SK-N-SH (cell line): ENCODE measurements around the gene UBE2L6. TPM values are rescaled to one million over a fixed set of nuclear protein-coding genes. Genes with fewer than 3 reads are reported as not detected.

ENCODE experiments used
- CTCF ChIA-PET: fragments of 300-600, 350-600 bp; formaldehyde crosslinking; extraction: SDS; loops from one replicate; lab custom pipeline; 2021; lab: Yijun Ruan, JAX
- POLR2A ChIA-PET: fragments of 350-600 bp; sonication (Branson Sonifier 250); formaldehyde crosslinking; extraction: SDS; loops from one replicate; lab custom pipeline; 2020; ENCODE audit warnings: antibody characterized with exemption, inconsistent platforms; lab: Yijun Ruan, JAX
- DNase-seq: peaks from one replicate; pipeline ENCODE4 v3.0.0; 2012
- H2AFZ ChIP-seq: fragments of 200-600 bp; sonication (generic); 2 replicates; pipeline ENCODE4 v1.8.1; 2016; ENCODE audit warnings: antibody characterized with exemption, mild to moderate bottlenecking, low read depth
- H3F3A ChIP-seq: fragments of 200-600 bp; sonication (generic); replicated peaks from 2 replicates; pipeline ENCODE3; 2016; ENCODE audit warnings: antibody characterized with exemption, mild to moderate bottlenecking; ENCODE audit not compliant: insufficient read depth
- H3K27ac ChIP-seq, 2 experiments: fragments of 200-500 bp in 1 of 2; fragments of 200-600 bp in 1 of 2; sonication (Bioruptor generic) in 1 of 2; sonication (generic), shearing (Covaris generic) in 1 of 2; 2 replicates each; pipeline versions ENCODE4 v1.5.1 to v1.6.1; 2014 to 2016; ENCODE audit warnings: low read depth in 2 of 2, inconsistent platforms in 1 of 2, low read length in 1 of 2, mild to moderate bottlenecking in 1 of 2, mixed read lengths in 1 of 2
- H3K27me3 ChIP-seq: fragments of 200-600 bp; sonication (generic), shearing (Covaris generic); 2 replicates; pipeline ENCODE4 v1.6.1; 2016; ENCODE audit warnings: mixed run types; ENCODE audit not compliant: insufficient read depth
- H3K36me3 ChIP-seq, 2 experiments: fragments of 200-500 bp in 1 of 2; fragments of 200-600 bp in 1 of 2; sonication (Bioruptor generic) in 1 of 2; sonication (generic) in 1 of 2; replicated peaks in 1 of 2; 2 replicates each; pipeline versions ENCODE3 to v1.5.1; 2014 to 2016; ENCODE audit warnings: low read length in 1 of 2, mild to moderate bottlenecking in 1 of 2; ENCODE audit not compliant: insufficient read depth in 2 of 2, control insufficient read depth in 1 of 2
- H3K4me1 ChIP-seq, 2 experiments: fragments of 200-500 bp in 1 of 2; fragments of 200-600 bp in 1 of 2; sonication (Bioruptor generic) in 1 of 2; sonication (generic), shearing (Covaris generic) in 1 of 2; 2 replicates each; pipeline versions ENCODE4 v1.5.1 to v1.6.1; 2014 to 2016; ENCODE audit warnings: low read depth in 1 of 2, low read length in 1 of 2, mixed run types in 1 of 2; ENCODE audit not compliant: insufficient read depth in 2 of 2, control insufficient read depth in 1 of 2
- H3K4me2 ChIP-seq: fragments of 200-600 bp; sonication (generic), shearing (Covaris generic); 2 replicates; pipeline ENCODE4 v1.6.1; 2017; ENCODE audit warnings: mixed run types
- H3K4me3 ChIP-seq, 2 experiments: fragments of 200-500 bp in 1 of 2; fragments of 200-600 bp in 1 of 2; sonication (Bioruptor generic) in 1 of 2; sonication (generic), shearing (Covaris generic) in 1 of 2; 2 replicates each; pipeline versions ENCODE4 v1.5.1 to v1.8.1; 2014 to 2016; ENCODE audit warnings: low read depth in 2 of 2, inconsistent platforms in 1 of 2, low read length in 1 of 2, mild to moderate bottlenecking in 1 of 2, mixed read lengths in 1 of 2, moderate library complexity in 1 of 2
- H3K79me2 ChIP-seq: fragments of 200-600 bp; sonication (generic); 2 replicates; pipeline ENCODE4 v1.8.1; 2017; ENCODE audit warnings: mild to moderate bottlenecking; ENCODE audit not compliant: insufficient read depth
- H3K9ac ChIP-seq: fragments of 200-600 bp; sonication (generic); 2 replicates; pipeline ENCODE4 v1.6.1; 2017; ENCODE audit warnings: mixed run types
- H3K9me2 ChIP-seq: fragments of 200-600 bp; sonication (generic); 2 replicates; pipeline ENCODE4 v1.6.1; 2017; ENCODE audit warnings: mixed run types
- H3K9me3 ChIP-seq: fragments of 200-600 bp; sonication (generic); 2 replicates; pipeline ENCODE4 v1.6.1; 2017; ENCODE audit warnings: mixed run types, mild to moderate bottlenecking, moderate library complexity
- H4K20me1 ChIP-seq: fragments of 200-600 bp; sonication (generic); 2 replicates; pipeline ENCODE4 v1.6.1; 2017; ENCODE audit warnings: mild to moderate bottlenecking, mixed run types; ENCODE audit not compliant: insufficient read depth
- EP300 ChIP-seq, 2 experiments: IDR thresholded peaks; 2 replicates each; pipeline versions ENCODE4 v1.4.0 to v1.6.1; 2012; ENCODE audit warnings: borderline replicate concordance in 1 of 2, low read depth in 1 of 2, low read length in 1 of 2
- FOSL2 ChIP-seq: IDR thresholded peaks from 2 replicates; pipeline ENCODE4 v1.4.0; 2012; ENCODE audit warnings: low read depth, mild to moderate bottlenecking, moderate library complexity, borderline replicate concordance
- MEF2A ChIP-seq: IDR thresholded peaks from 2 replicates; pipeline ENCODE4 v1.4.0; 2012; ENCODE audit warnings: low read depth, borderline replicate concordance
- RAD21 ChIP-seq: IDR thresholded peaks from 2 replicates; pipeline ENCODE4 v1.6.1; 2012; ENCODE audit warnings: mild to moderate bottlenecking, low read length
- SIN3A ChIP-seq: IDR thresholded peaks from 2 replicates; pipeline ENCODE4 v1.6.1; 2012; ENCODE audit warnings: low read depth, mild to moderate bottlenecking, low read length, moderate library complexity, borderline replicate concordance
- YY1 ChIP-seq: IDR thresholded peaks from 2 replicates; pipeline ENCODE4 v1.4.0; 2012; ENCODE audit warnings: low read depth, mild to moderate bottlenecking
- WGBS: methylation state at CpG from one replicate; pipeline ENCODE4 v1.1.6; 2017; ENCODE audit warnings: low lambda C conversion rate; 5-methylcytosine and 5-hydroxymethylcytosine counted together
- polyA plus RNA-seq, 3 experiments: library from polyadenylated mRNA; depleted of rRNA; stranded (reverse); fragments of >200 nt; gene quantifications; 2 replicates each; pipeline ENCODE4 v1.2.3, GENCODE V29; 2012
- TF ChIP-seq, protein P1 (sequence below): fragments of 150-350 bp; IDR thresholded peaks from 2 replicates; pipeline ENCODE4 v1.6.1; 2016; ENCODE audit warnings: mild to moderate bottlenecking, low read depth, low read length
- TF ChIP-seq, protein P2 (sequence below): fragments of 200-600 bp; sonication (generic); IDR thresholded peaks from 2 replicates; pipeline ENCODE4 v1.6.1; 2017; ENCODE audit warnings: antibody characterized with exemption, mild to moderate bottlenecking, moderate library complexity
- TF ChIP-seq, protein P3 (sequence below): IDR thresholded peaks from 2 replicates; pipeline ENCODE4 v1.6.1; 2012; ENCODE audit warnings: mild to moderate bottlenecking, low read depth, low read length, moderate library complexity

Gene UBE2L6
- polyA plus RNA-seq, 1 of the 3 experiments (the other 2 are of a cell fraction), result 77.0 TPM

DNA sequence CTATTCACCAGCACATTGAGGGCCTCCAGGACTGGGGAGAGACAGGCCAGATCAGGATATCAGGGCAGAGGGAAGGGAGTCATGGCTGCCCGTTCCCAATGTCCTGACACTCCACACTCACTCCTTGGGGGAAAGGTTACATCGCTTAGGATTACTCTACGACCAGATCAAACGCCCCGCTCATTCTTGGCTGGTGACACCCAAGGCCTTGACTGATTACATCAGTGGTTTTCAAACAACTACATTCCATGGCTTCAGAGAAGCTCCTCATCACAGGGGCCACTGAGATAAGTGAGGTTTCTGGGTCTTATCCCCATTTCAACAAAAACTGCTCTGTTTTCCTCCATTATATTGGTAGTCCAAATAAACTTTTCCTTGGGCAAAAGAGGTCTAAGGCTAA lies 15.0 kb downstream of the UBE2L6 start:
- Histone ChIP-seq H2AFZ (no peak overlapping the region), H3K4me1 (no peaks in the 10 kb centered on the region), H3K27me3 (no peaks in the 10 kb centered on the region), H3K9ac (no peak overlapping the region), H3K79me2 (no peaks in the 10 kb centered on the region), H3K4me2 (no peak overlapping the region), H3K36me3 (peaks cover 14 to 44% of the 10 kb centered on the region in 2 experiments), H4K20me1 (no peaks in the 10 kb centered on the region), H3K4me3 (no peak overlapping the region), H3K9me2 (no peaks in the 10 kb centered on the region), H3K9me3 (no peaks in the 10 kb centered on the region), H3F3A (no peaks in the 10 kb centered on the region), H3K27ac (no peak overlapping the region)
- DNase-seq, result no peak
- ChIA-PET POLR2A (interaction anchor here (0.5 kb wide), 1 partner anchor 51 kb away, joined by 4 read pairs; no protein-coding TSS in a partner anchor), CTCF (interaction anchor here (1.4 to 7.6 kb wide), 2 partner anchors 16 to 92 kb away, joined by 6 to 36 read pairs; partner anchors contain the start of gene UBE2L6)
- WGBS, result 80% methylated on average over 5 of the region's 5 CpGs
- TF ChIP-seq, protein P1, sequence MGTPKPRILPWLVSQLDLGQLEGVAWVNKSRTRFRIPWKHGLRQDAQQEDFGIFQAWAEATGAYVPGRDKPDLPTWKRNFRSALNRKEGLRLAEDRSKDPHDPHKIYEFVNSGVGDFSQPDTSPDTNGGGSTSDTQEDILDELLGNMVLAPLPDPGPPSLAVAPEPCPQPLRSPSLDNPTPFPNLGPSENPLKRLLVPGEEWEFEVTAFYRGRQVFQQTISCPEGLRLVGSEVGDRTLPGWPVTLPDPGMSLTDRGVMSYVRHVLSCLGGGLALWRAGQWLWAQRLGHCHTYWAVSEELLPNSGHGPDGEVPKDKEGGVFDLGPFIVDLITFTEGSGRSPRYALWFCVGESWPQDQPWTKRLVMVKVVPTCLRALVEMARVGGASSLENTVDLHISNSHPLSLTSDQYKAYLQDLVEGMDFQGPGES, result no peak
- TF ChIP-seq EP300 (IDR thresholded peaks at IDR 0.05; ENCODE audit: borderline replicate concordance in 1 of 2, low read depth in 1 of 2, low read length in 1 of 2) (no peak), FOSL2 (no peak), SIN3A (no peak)
- TF ChIP-seq, protein P2, sequence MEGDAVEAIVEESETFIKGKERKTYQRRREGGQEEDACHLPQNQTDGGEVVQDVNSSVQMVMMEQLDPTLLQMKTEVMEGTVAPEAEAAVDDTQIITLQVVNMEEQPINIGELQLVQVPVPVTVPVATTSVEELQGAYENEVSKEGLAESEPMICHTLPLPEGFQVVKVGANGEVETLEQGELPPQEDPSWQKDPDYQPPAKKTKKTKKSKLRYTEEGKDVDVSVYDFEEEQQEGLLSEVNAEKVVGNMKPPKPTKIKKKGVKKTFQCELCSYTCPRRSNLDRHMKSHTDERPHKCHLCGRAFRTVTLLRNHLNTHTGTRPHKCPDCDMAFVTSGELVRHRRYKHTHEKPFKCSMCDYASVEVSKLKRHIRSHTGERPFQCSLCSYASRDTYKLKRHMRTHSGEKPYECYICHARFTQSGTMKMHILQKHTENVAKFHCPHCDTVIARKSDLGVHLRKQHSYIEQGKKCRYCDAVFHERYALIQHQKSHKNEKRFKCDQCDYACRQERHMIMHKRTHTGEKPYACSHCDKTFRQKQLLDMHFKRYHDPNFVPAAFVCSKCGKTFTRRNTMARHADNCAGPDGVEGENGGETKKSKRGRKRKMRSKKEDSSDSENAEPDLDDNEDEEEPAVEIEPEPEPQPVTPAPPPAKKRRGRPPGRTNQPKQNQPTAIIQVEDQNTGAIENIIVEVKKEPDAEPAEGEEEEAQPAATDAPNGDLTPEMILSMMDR, result no peak

DNA sequence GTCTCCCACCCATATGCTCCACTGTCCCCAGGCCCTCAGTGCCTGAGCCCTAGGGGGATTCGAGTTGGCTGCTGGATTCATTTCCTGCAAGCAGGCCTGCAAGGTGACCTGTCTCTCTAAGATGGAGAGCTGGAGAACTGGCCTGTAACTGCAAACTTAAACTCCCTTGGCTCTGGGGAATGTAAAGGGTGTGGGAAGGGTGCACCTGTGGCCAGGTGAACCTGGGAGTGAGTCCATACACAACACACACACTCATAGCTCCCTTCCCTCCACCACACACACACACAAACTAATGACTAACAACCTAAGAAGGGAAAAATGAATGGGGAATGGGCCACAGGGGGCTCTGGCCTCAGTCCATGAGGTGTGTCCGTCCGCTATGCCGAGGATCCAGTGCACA lies 15.5 kb downstream of the UBE2L6 start:
- Histone ChIP-seq H3K9ac (no peak overlapping the region), H4K20me1 (no peaks in the 10 kb centered on the region), H3K4me3 (no peak overlapping the region), H3K4me1 (no peaks in the 10 kb centered on the region), H3K9me2 (no peaks in the 10 kb centered on the region), H3F3A (no peaks in the 10 kb centered on the region), H3K4me2 (no peak overlapping the region), H3K36me3 (peaks cover 13 to 44% of the 10 kb centered on the region in 2 experiments), H3K27me3 (no peaks in the 10 kb centered on the region), H3K27ac (no peak overlapping the region), H3K79me2 (no peaks in the 10 kb centered on the region), H3K9me3 (no peaks in the 10 kb centered on the region), H2AFZ (no peak overlapping the region)
- 83% methylated on average over 4 of the region's 4 CpGs for WGBS
- TF ChIP-seq, protein P3, sequence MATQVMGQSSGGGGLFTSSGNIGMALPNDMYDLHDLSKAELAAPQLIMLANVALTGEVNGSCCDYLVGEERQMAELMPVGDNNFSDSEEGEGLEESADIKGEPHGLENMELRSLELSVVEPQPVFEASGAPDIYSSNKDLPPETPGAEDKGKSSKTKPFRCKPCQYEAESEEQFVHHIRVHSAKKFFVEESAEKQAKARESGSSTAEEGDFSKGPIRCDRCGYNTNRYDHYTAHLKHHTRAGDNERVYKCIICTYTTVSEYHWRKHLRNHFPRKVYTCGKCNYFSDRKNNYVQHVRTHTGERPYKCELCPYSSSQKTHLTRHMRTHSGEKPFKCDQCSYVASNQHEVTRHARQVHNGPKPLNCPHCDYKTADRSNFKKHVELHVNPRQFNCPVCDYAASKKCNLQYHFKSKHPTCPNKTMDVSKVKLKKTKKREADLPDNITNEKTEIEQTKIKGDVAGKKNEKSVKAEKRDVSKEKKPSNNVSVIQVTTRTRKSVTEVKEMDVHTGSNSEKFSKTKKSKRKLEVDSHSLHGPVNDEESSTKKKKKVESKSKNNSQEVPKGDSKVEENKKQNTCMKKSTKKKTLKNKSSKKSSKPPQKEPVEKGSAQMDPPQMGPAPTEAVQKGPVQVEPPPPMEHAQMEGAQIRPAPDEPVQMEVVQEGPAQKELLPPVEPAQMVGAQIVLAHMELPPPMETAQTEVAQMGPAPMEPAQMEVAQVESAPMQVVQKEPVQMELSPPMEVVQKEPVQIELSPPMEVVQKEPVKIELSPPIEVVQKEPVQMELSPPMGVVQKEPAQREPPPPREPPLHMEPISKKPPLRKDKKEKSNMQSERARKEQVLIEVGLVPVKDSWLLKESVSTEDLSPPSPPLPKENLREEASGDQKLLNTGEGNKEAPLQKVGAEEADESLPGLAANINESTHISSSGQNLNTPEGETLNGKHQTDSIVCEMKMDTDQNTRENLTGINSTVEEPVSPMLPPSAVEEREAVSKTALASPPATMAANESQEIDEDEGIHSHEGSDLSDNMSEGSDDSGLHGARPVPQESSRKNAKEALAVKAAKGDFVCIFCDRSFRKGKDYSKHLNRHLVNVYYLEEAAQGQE, result no peak
- TF ChIP-seq YY1 (no peak), MEF2A (no peak), RAD21 (no peak), FOSL2 (no peak)
- no peak for DNase-seq
- ChIA-PET CTCF (interaction anchor here (1.4 to 7.6 kb wide), 2 partner anchors 16 to 92 kb away, joined by 6 to 36 read pairs; partner anchors contain the start of gene UBE2L6), POLR2A (no interaction called here)
